Progenitor cell of endocrine pancreas (in vitro differentiated cells): ENCODE results near the gene AURKA. TPM values are rescaled to one million over a fixed set of nuclear protein-coding genes. Genes with fewer than 3 reads are reported as not detected.

Source experiments
- DNase-seq: peaks from one replicate; pipeline ENCODE4 v3.0.0; 2021; ENCODE audit warnings: low spot score; ENCODE audit not compliant: unreplicated experiment
- H3K27ac Mint-ChIP-seq: 2 replicates; pipeline ENCODE4 v1.8.0; 2021; ENCODE audit warnings: mild to moderate bottlenecking, moderate library complexity, mixed read lengths
- H3K27me3 Mint-ChIP-seq: 2 replicates; pipeline ENCODE4 v1.8.0; 2021; ENCODE audit warnings: mixed read lengths
- H3K36me3 Mint-ChIP-seq: 2 replicates; pipeline ENCODE4 v1.8.0; 2022; ENCODE audit warnings: mixed read lengths; ENCODE audit not compliant: insufficient read depth
- H3K4me1 Mint-ChIP-seq: 2 replicates; pipeline ENCODE4 v1.8.0; 2021; ENCODE audit warnings: low read depth, mixed read lengths
- H3K4me3 Mint-ChIP-seq: 2 replicates; pipeline ENCODE4 v1.8.0; 2021; ENCODE audit warnings: low read depth, mild to moderate bottlenecking, moderate library complexity, mixed read lengths
- H3K9me3 Mint-ChIP-seq: 2 replicates; pipeline ENCODE4 v1.8.0; 2021; ENCODE audit warnings: low read depth, mixed read lengths
- total RNA-seq: library from RNA; stranded (reverse); gene quantifications from 2 replicates; pipeline ENCODE4 v1.2.1, GENCODE V29; 2021
- TF ChIP-seq, protein P1 (sequence below): fragments of 200-600 bp; sonication (generic); IDR thresholded peaks from one replicate; pipeline ENCODE4 v1.5.0; 2021; ENCODE audit warnings: antibody characterized with exemption, mild to moderate bottlenecking; ENCODE audit not compliant: unreplicated experiment

AURKA gene
- total RNA-seq, 1 donor from 2014 or later = 26.1 TPM

GRCh38 chr20:56323656-56324055 lies 68.4 kb downstream of the AURKA start:
- Mint-ChIP-seq H3K36me3 (no peaks in the 10 kb centered on the region), H3K27ac (no peak overlapping the region), H3K4me1 (no peaks in the 10 kb centered on the region), H3K9me3 (peaks cover 56% of the 10 kb centered on the region), H3K27me3 (no peaks in the 10 kb centered on the region), H3K4me3 (no peak overlapping the region)
- DNase-seq = no peak
- TF ChIP-seq, protein P1, sequence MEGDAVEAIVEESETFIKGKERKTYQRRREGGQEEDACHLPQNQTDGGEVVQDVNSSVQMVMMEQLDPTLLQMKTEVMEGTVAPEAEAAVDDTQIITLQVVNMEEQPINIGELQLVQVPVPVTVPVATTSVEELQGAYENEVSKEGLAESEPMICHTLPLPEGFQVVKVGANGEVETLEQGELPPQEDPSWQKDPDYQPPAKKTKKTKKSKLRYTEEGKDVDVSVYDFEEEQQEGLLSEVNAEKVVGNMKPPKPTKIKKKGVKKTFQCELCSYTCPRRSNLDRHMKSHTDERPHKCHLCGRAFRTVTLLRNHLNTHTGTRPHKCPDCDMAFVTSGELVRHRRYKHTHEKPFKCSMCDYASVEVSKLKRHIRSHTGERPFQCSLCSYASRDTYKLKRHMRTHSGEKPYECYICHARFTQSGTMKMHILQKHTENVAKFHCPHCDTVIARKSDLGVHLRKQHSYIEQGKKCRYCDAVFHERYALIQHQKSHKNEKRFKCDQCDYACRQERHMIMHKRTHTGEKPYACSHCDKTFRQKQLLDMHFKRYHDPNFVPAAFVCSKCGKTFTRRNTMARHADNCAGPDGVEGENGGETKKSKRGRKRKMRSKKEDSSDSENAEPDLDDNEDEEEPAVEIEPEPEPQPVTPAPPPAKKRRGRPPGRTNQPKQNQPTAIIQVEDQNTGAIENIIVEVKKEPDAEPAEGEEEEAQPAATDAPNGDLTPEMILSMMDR = no peak

DNA sequence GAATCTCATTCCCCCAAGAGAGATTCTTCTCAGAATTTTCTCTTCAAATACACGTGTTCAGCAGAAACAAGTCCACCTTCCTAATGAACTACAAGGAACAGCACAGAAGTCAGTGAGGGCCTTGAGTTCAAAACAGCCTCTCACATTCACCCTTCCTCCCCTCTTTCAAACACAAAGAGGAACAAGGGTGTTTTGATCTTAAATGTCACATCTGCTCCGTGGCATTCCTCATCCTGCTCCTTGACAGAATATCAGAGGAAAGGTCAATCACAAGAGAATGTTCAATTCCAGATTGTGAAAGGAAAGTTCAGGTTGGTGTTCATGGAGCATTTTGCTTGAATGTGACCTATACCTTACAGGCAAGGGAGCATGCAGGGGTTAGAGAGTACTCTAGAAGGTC lies 68.8 kb downstream of the AURKA start:
- Mint-ChIP-seq H3K27me3 (no peaks in the 10 kb centered on the region), H3K4me1 (no peaks in the 10 kb centered on the region), H3K4me3 (no peak overlapping the region), H3K36me3 (no peaks in the 10 kb centered on the region), H3K9me3 (peaks cover 60% of the 10 kb centered on the region), H3K27ac (no peak overlapping the region)
- DNase-seq = no peak
- TF ChIP-seq, protein P1 = no peak

- TF ChIP-seq, protein P1 = no peak
- H3K4me1 Mint-ChIP-seq = no peaks in the 10 kb centered on the region
- no peaks in the 10 kb centered on the region for H3K27me3 Mint-ChIP-seq
- H3K4me3 Mint-ChIP-seq = no peak overlapping the region
- no peak for DNase-seq
- peaks cover 63% of the 10 kb centered on the region for H3K9me3 Mint-ChIP-seq
- no peaks in the 10 kb centered on the region for H3K36me3 Mint-ChIP-seq
- no peak overlapping the region for H3K27ac Mint-ChIP-seq
Observed at GRCh38 chr20:56322681-56323080, 69.3 kb downstream of the AURKA start.

Other genes with a start within 250 kb of the AURKA start
- not detected in 2 replicates for gene MC3R, start 143.5 kb downstream of the AURKA start, total RNA-seq
- 60.3 and 67.2 TPM in 2 replicates for gene FAM210B, start 33.2 kb downstream of the AURKA start, total RNA-seq
- gene CSTF1, start 430 bp upstream of the AURKA start, total RNA-seq = 43.5 and 46.8 TPM in 2 replicates
- gene CASS4, start 20.0 kb upstream of the AURKA start, total RNA-seq = 0.09 and 0.26 TPM in 2 replicates
- gene RTF2, start 76.4 kb upstream of the AURKA start, total RNA-seq = 62.6 and 65.5 TPM in 2 replicates
- gene FAM209A, start 132.5 kb upstream of the AURKA start, total RNA-seq = 0.69 TPM in 1 of 2 replicates, not detected in the other
- gene FAM209B, start 141.0 kb upstream of the AURKA start, total RNA-seq = not detected in 2 replicates
- 0.50 and 0.80 TPM in 2 replicates for gene TFAP2C, start 237.1 kb upstream of the AURKA start, total RNA-seq